T-helper 1 cell treated with Interleukin-12 subunit alpha and Interleukin-12 subunit beta and Interleukin-4 antibody, amounts not matched to agents 30 μg/mL and 1 μg/mL, for 36 hours (primary cell): ENCODE data around the gene NAMPT.
"Not testable (repeated sequence)": the region's sequence is repeated elsewhere in the genome, so short reads cannot be mapped to it uniquely, and the experiment has no call there.

Experiments used
- H3K27ac Mint-ChIP-seq: one replicate; pipeline ENCODE4 v1.8.0; 2021; ENCODE audit warnings: mild to moderate bottlenecking, mixed read lengths
- H3K27me3 Mint-ChIP-seq: one replicate; pipeline ENCODE4 v1.8.0; 2021; ENCODE audit warnings: low read depth, mixed read lengths
- H3K36me3 Mint-ChIP-seq: one replicate; pipeline ENCODE4 v1.8.0; 2021; ENCODE audit warnings: low read depth, mixed read lengths
- H3K4me1 Mint-ChIP-seq: one replicate; pipeline ENCODE4 v1.8.0; 2021; ENCODE audit warnings: low read depth, mixed read lengths
- H3K4me3 Mint-ChIP-seq: one replicate; pipeline ENCODE4 v1.8.0; 2021; ENCODE audit warnings: mild to moderate bottlenecking, moderate library complexity, mixed read lengths
- H3K9me3 Mint-ChIP-seq: one replicate; pipeline ENCODE4 v1.8.0; 2021; ENCODE audit warnings: mixed read lengths

NAMPT gene

GRCh38 chr7:106313966-106314365, 29.2 kb upstream of the NAMPT start:
- peaks cover 11% of the 10 kb centered on the region for H3K27me3 Mint-ChIP-seq
- H3K4me3 Mint-ChIP-seq, result no peak overlapping the region
- peaks cover 2% of the 10 kb centered on the region for H3K4me1 Mint-ChIP-seq
- H3K9me3 Mint-ChIP-seq, result peaks cover 5% of the 10 kb centered on the region
- no peak overlapping the region for H3K27ac Mint-ChIP-seq
- H3K36me3 Mint-ChIP-seq, result peaks cover 2% of the 10 kb centered on the region

GRCh38 chr7:106313456-106313901, 28.7 kb upstream of the NAMPT start:
- Mint-ChIP-seq H3K27me3 (peaks cover 11% of the 10 kb centered on the region), H3K4me1 (peaks cover 2% of the 10 kb centered on the region), H3K9me3 (peaks cover 4% of the 10 kb centered on the region), H3K4me3 (no peak overlapping the region), H3K36me3 (peaks cover 3% of the 10 kb centered on the region), H3K27ac (no peak overlapping the region)

GRCh38 chr7:106312906-106313305, 28.1 kb upstream of the NAMPT start:
- Mint-ChIP-seq H3K36me3 (peaks cover 3% of the 10 kb centered on the region), H3K27ac (no peak overlapping the region), H3K4me3 (no peak overlapping the region), H3K4me1 (peaks cover 2% of the 10 kb centered on the region), H3K27me3 (peaks cover 8% of the 10 kb centered on the region), H3K9me3 (peaks cover 4% of the 10 kb centered on the region)

GRCh38 chr7:106312099-106312871, 27.5 kb upstream of the NAMPT start:
- Mint-ChIP-seq H3K36me3 (peaks cover 3% of the 10 kb centered on the region), H3K4me1 (peaks cover 2% of the 10 kb centered on the region), H3K27me3 (peaks cover 6% of the 10 kb centered on the region), H3K27ac (no peak overlapping the region), H3K9me3 (peaks cover 4% of the 10 kb centered on the region), H3K4me3 (no peak overlapping the region)

GRCh38 chr7:106309362-106309761, 24.6 kb upstream of the NAMPT start:
- H3K9me3 Mint-ChIP-seq, result no peaks in the 10 kb centered on the region
- H3K4me1 Mint-ChIP-seq, result peaks cover 2% of the 10 kb centered on the region
- peaks cover 3% of the 10 kb centered on the region for H3K36me3 Mint-ChIP-seq
- H3K27ac Mint-ChIP-seq, result no peak overlapping the region
- H3K27me3 Mint-ChIP-seq, result no peaks in the 10 kb centered on the region
- H3K4me3 Mint-ChIP-seq, result no peak overlapping the region

- Mint-ChIP-seq H3K9me3 (peaks cover 21% of the 10 kb centered on the region), H3K4me3 (no peak overlapping the region), H3K27ac (no peak overlapping the region), H3K4me1 (no peaks in the 10 kb centered on the region), H3K27me3 (peaks cover 7% of the 10 kb centered on the region), H3K36me3 (peaks cover 3% of the 10 kb centered on the region)
Measured at GRCh38 chr7:106306256-106306655, 21.5 kb upstream of the NAMPT start.

GRCh38 chr7:106305732-106306131, 20.9 kb upstream of the NAMPT start:
- peaks cover 3% of the 10 kb centered on the region for H3K36me3 Mint-ChIP-seq
- H3K27ac Mint-ChIP-seq, result no peak overlapping the region
- H3K27me3 Mint-ChIP-seq, result peaks cover 12% of the 10 kb centered on the region
- H3K4me1 Mint-ChIP-seq, result no peaks in the 10 kb centered on the region
- H3K4me3 Mint-ChIP-seq, result no peak overlapping the region
- H3K9me3 Mint-ChIP-seq, result peaks cover 25% of the 10 kb centered on the region

- peaks cover 25% of the 10 kb centered on the region for H3K9me3 Mint-ChIP-seq
- H3K27ac Mint-ChIP-seq, result no peak overlapping the region
- no peak overlapping the region for H3K4me3 Mint-ChIP-seq
- H3K4me1 Mint-ChIP-seq, result no peaks in the 10 kb centered on the region
- H3K27me3 Mint-ChIP-seq, result peaks cover 12% of the 10 kb centered on the region
- peaks cover 6% of the 10 kb centered on the region for H3K36me3 Mint-ChIP-seq
Measured at GRCh38 chr7:106304568-106304967, 19.8 kb upstream of the NAMPT start.

GRCh38 chr7:106298631-106299030, 13.8 kb upstream of the NAMPT start:
- not testable (repeated sequence) for H3K27ac Mint-ChIP-seq, H3K4me1 Mint-ChIP-seq, H3K36me3 Mint-ChIP-seq, H3K4me3 Mint-ChIP-seq
- peaks cover 34% of the 10 kb centered on the region for H3K9me3 Mint-ChIP-seq
- H3K27me3 Mint-ChIP-seq, result peaks cover 16% of the 10 kb centered on the region

- not testable (repeated sequence) for H3K27ac Mint-ChIP-seq, H3K4me1 Mint-ChIP-seq, H3K4me3 Mint-ChIP-seq, H3K36me3 Mint-ChIP-seq
- H3K9me3 Mint-ChIP-seq, result peaks cover 29% of the 10 kb centered on the region
- H3K27me3 Mint-ChIP-seq, result peaks cover 16% of the 10 kb centered on the region
Measured at GRCh38 chr7:106298155-106298554, 13.4 kb upstream of the NAMPT start.

GRCh38 chr7:106294334-106294733, 9.6 kb upstream of the NAMPT start:
- Mint-ChIP-seq H3K9me3 (peaks cover 9% of the 10 kb centered on the region), H3K36me3 (no peaks in the 10 kb centered on the region), H3K27me3 (peaks cover 8% of the 10 kb centered on the region), H3K4me1 (peaks cover 4% of the 10 kb centered on the region), H3K4me3 (no peak overlapping the region), H3K27ac (no peak overlapping the region)

GRCh38 chr7:106291247-106291646, 6.5 kb upstream of the NAMPT start:
- H3K27me3 Mint-ChIP-seq, result peaks cover 5% of the 10 kb centered on the region
- peaks cover 5% of the 10 kb centered on the region for H3K4me1 Mint-ChIP-seq
- H3K9me3 Mint-ChIP-seq, result peaks cover 6% of the 10 kb centered on the region
- no peak overlapping the region for H3K27ac Mint-ChIP-seq
- H3K4me3 Mint-ChIP-seq, result no peak overlapping the region
- no peaks in the 10 kb centered on the region for H3K36me3 Mint-ChIP-seq

- Mint-ChIP-seq H3K27me3 (peaks cover 4% of the 10 kb centered on the region), H3K4me1 (peaks cover 14% of the 10 kb centered on the region), H3K36me3 (no peaks in the 10 kb centered on the region), H3K27ac (no peak overlapping the region), H3K9me3 (peaks cover 4% of the 10 kb centered on the region), H3K4me3 (no peak overlapping the region)
Measured at GRCh38 chr7:106290319-106290718, 5.5 kb upstream of the NAMPT start.

GRCh38 chr7:106289848-106290247, 5.1 kb upstream of the NAMPT start:
- no peak overlapping the region for H3K27ac Mint-ChIP-seq
- H3K4me1 Mint-ChIP-seq, result peaks cover 14% of the 10 kb centered on the region
- no peak overlapping the region for H3K4me3 Mint-ChIP-seq
- peaks cover 4% of the 10 kb centered on the region for H3K27me3 Mint-ChIP-seq
- no peaks in the 10 kb centered on the region for H3K36me3 Mint-ChIP-seq
- peaks cover 3% of the 10 kb centered on the region for H3K9me3 Mint-ChIP-seq

GRCh38 chr7:106288263-106288662, 3.5 kb upstream of the NAMPT start:
- Mint-ChIP-seq H3K4me1 (peaks cover 20% of the 10 kb centered on the region), H3K9me3 (no peaks in the 10 kb centered on the region), H3K27ac (no peak overlapping the region), H3K36me3 (peaks cover 3% of the 10 kb centered on the region), H3K27me3 (peaks cover 4% of the 10 kb centered on the region), H3K4me3 (no peak overlapping the region)
